SK-N-SH (cell line): ENCODE results near the gene PIMREG. TPM values are rescaled to one million over a fixed set of nuclear protein-coding genes. Genes with fewer than 3 reads are reported as not detected.

ENCODE experiments used
- CTCF ChIA-PET: fragments of 300-600, 350-600 bp; formaldehyde crosslinking; extraction: SDS; loops from one replicate; lab custom pipeline; 2021; lab: Yijun Ruan, JAX
- POLR2A ChIA-PET: fragments of 350-600 bp; sonication (Branson Sonifier 250); formaldehyde crosslinking; extraction: SDS; loops from one replicate; lab custom pipeline; 2020; ENCODE audit warnings: antibody characterized with exemption, inconsistent platforms; lab: Yijun Ruan, JAX
- DNase-seq: peaks from one replicate; pipeline ENCODE4 v3.0.0; 2012
- H2AFZ ChIP-seq: fragments of 200-600 bp; sonication (generic); 2 replicates; pipeline ENCODE4 v1.8.1; 2016; ENCODE audit warnings: antibody characterized with exemption, mild to moderate bottlenecking, low read depth
- H3F3A ChIP-seq: fragments of 200-600 bp; sonication (generic); replicated peaks from 2 replicates; pipeline ENCODE3; 2016; ENCODE audit warnings: antibody characterized with exemption, mild to moderate bottlenecking; ENCODE audit not compliant: insufficient read depth
- H3K27ac ChIP-seq, 2 experiments: fragments of 200-500 bp in 1 of 2; fragments of 200-600 bp in 1 of 2; sonication (Bioruptor generic) in 1 of 2; sonication (generic), shearing (Covaris generic) in 1 of 2; 2 replicates each; pipeline versions ENCODE4 v1.5.1 to v1.6.1; 2014 to 2016; ENCODE audit warnings: low read depth in 2 of 2, inconsistent platforms in 1 of 2, low read length in 1 of 2, mild to moderate bottlenecking in 1 of 2, mixed read lengths in 1 of 2
- H3K27me3 ChIP-seq: fragments of 200-600 bp; sonication (generic), shearing (Covaris generic); 2 replicates; pipeline ENCODE4 v1.6.1; 2016; ENCODE audit warnings: mixed run types; ENCODE audit not compliant: insufficient read depth
- H3K36me3 ChIP-seq, 2 experiments: fragments of 200-500 bp in 1 of 2; fragments of 200-600 bp in 1 of 2; sonication (Bioruptor generic) in 1 of 2; sonication (generic) in 1 of 2; replicated peaks in 1 of 2; 2 replicates each; pipeline versions ENCODE3 to v1.5.1; 2014 to 2016; ENCODE audit warnings: low read length in 1 of 2, mild to moderate bottlenecking in 1 of 2; ENCODE audit not compliant: insufficient read depth in 2 of 2, control insufficient read depth in 1 of 2
- H3K4me1 ChIP-seq, 2 experiments: fragments of 200-500 bp in 1 of 2; fragments of 200-600 bp in 1 of 2; sonication (Bioruptor generic) in 1 of 2; sonication (generic), shearing (Covaris generic) in 1 of 2; 2 replicates each; pipeline versions ENCODE4 v1.5.1 to v1.6.1; 2014 to 2016; ENCODE audit warnings: low read depth in 1 of 2, low read length in 1 of 2, mixed run types in 1 of 2; ENCODE audit not compliant: insufficient read depth in 2 of 2, control insufficient read depth in 1 of 2
- H3K4me2 ChIP-seq: fragments of 200-600 bp; sonication (generic), shearing (Covaris generic); 2 replicates; pipeline ENCODE4 v1.6.1; 2017; ENCODE audit warnings: mixed run types
- H3K4me3 ChIP-seq, 2 experiments: fragments of 200-500 bp in 1 of 2; fragments of 200-600 bp in 1 of 2; sonication (Bioruptor generic) in 1 of 2; sonication (generic), shearing (Covaris generic) in 1 of 2; 2 replicates each; pipeline versions ENCODE4 v1.5.1 to v1.8.1; 2014 to 2016; ENCODE audit warnings: low read depth in 2 of 2, inconsistent platforms in 1 of 2, low read length in 1 of 2, mild to moderate bottlenecking in 1 of 2, mixed read lengths in 1 of 2, moderate library complexity in 1 of 2
- H3K79me2 ChIP-seq: fragments of 200-600 bp; sonication (generic); 2 replicates; pipeline ENCODE4 v1.8.1; 2017; ENCODE audit warnings: mild to moderate bottlenecking; ENCODE audit not compliant: insufficient read depth
- H3K9ac ChIP-seq: fragments of 200-600 bp; sonication (generic); 2 replicates; pipeline ENCODE4 v1.6.1; 2017; ENCODE audit warnings: mixed run types
- H3K9me2 ChIP-seq: fragments of 200-600 bp; sonication (generic); 2 replicates; pipeline ENCODE4 v1.6.1; 2017; ENCODE audit warnings: mixed run types
- H3K9me3 ChIP-seq: fragments of 200-600 bp; sonication (generic); 2 replicates; pipeline ENCODE4 v1.6.1; 2017; ENCODE audit warnings: mixed run types, mild to moderate bottlenecking, moderate library complexity
- H4K20me1 ChIP-seq: fragments of 200-600 bp; sonication (generic); 2 replicates; pipeline ENCODE4 v1.6.1; 2017; ENCODE audit warnings: mild to moderate bottlenecking, mixed run types; ENCODE audit not compliant: insufficient read depth
- EP300 ChIP-seq, 2 experiments: IDR thresholded peaks; 2 replicates each; pipeline versions ENCODE4 v1.4.0 to v1.6.1; 2012; ENCODE audit warnings: borderline replicate concordance in 1 of 2, low read depth in 1 of 2, low read length in 1 of 2
- EZH2phosphoT487 ChIP-seq: fragments of 200-600 bp; sonication (generic); IDR thresholded peaks from 2 replicates; pipeline ENCODE4 v1.6.1; 2017; ENCODE audit warnings: low read depth, mixed run types, mild to moderate bottlenecking, antibody characterized with exemption, moderate library complexity, borderline replicate concordance
- FOSL2 ChIP-seq: IDR thresholded peaks from 2 replicates; pipeline ENCODE4 v1.4.0; 2012; ENCODE audit warnings: low read depth, mild to moderate bottlenecking, moderate library complexity, borderline replicate concordance
- GATA2 ChIP-seq: sonication (generic); formaldehyde crosslinking; IDR thresholded peaks from 2 replicates; pipeline ENCODE4 v1.5.0; 2020; ENCODE audit warnings: mild to moderate bottlenecking, missing genetic modification reagents
- IRF3 ChIP-seq: fragments of 150-350 bp; IDR thresholded peaks from 2 replicates; pipeline ENCODE4 v1.6.1; 2016; ENCODE audit warnings: mild to moderate bottlenecking, low read depth, low read length
- MEF2A ChIP-seq: IDR thresholded peaks from 2 replicates; pipeline ENCODE4 v1.4.0; 2012; ENCODE audit warnings: low read depth, borderline replicate concordance
- NFIC ChIP-seq: IDR thresholded peaks from 2 replicates; pipeline ENCODE4 v1.4.0; 2012; ENCODE audit warnings: borderline replicate concordance
- POLR2AphosphoS5 ChIP-seq: IDR thresholded peaks from 2 replicates; pipeline ENCODE4 v1.6.1; 2012; ENCODE audit warnings: low read depth, low read length
- TAF1 ChIP-seq: IDR thresholded peaks from 2 replicates; pipeline ENCODE4 v1.6.1; 2012; ENCODE audit warnings: low read depth, mild to moderate bottlenecking, low read length, moderate library complexity, borderline replicate concordance
- WGBS: methylation state at CpG from one replicate; pipeline ENCODE4 v1.1.6; 2017; ENCODE audit warnings: low lambda C conversion rate; 5-methylcytosine and 5-hydroxymethylcytosine counted together
- polyA plus RNA-seq, 3 experiments: library from polyadenylated mRNA; depleted of rRNA; stranded (reverse); fragments of >200 nt; gene quantifications; 2 replicates each; pipeline ENCODE4 v1.2.3, GENCODE V29; 2012
- TF ChIP-seq, protein P1 (sequence below): IDR thresholded peaks from 2 replicates; pipeline ENCODE4 v1.4.0; 2012; ENCODE audit warnings: low read depth, borderline replicate concordance

The PIMREG gene
- polyA plus RNA-seq, 1 of the 3 experiments (the other 2 are of a cell fraction): 19.6 TPM

GRCh38 chr17:6476076-6476809 lies 32.0 kb downstream of the PIMREG start:
- Histone ChIP-seq H2AFZ (no peak overlapping the region), H4K20me1 (no peaks in the 10 kb centered on the region), H3K4me3 (no peak overlapping the region), H3K36me3 (no peaks in the 10 kb centered on the region), H3F3A (no peaks in the 10 kb centered on the region), H3K9me3 (no peaks in the 10 kb centered on the region), H3K9ac (no peak overlapping the region), H3K4me1 (peaks cover 5 to 16% of the 10 kb centered on the region in 2 experiments; a peak in 3 of 4 replicates), H3K4me2 (no peak overlapping the region), H3K79me2 (no peaks in the 10 kb centered on the region), H3K27ac (no peak overlapping the region), H3K9me2 (no peaks in the 10 kb centered on the region), H3K27me3 (no peaks in the 10 kb centered on the region)
- ChIA-PET POLR2A (no interaction called here), CTCF (interaction anchor here (1.3 kb wide), 1 partner anchor 129 kb away, joined by 3 read pairs; no protein-coding TSS in a partner anchor)
- no peak for DNase-seq
- no peak for TF ChIP-seq MEF2A
- no peak for TF ChIP-seq EZH2phosphoT487
- TF ChIP-seq, protein P1, sequence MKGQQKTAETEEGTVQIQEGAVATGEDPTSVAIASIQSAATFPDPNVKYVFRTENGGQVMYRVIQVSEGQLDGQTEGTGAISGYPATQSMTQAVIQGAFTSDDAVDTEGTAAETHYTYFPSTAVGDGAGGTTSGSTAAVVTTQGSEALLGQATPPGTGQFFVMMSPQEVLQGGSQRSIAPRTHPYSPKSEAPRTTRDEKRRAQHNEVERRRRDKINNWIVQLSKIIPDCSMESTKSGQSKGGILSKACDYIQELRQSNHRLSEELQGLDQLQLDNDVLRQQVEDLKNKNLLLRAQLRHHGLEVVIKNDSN: no peak
- no peak for TF ChIP-seq POLR2AphosphoS5
- no peak for TF ChIP-seq NFIC
- no peak for TF ChIP-seq IRF3
- no peak for TF ChIP-seq FOSL2
- 63% methylated on average over 8 of the region's 8 CpGs for WGBS

DNA sequence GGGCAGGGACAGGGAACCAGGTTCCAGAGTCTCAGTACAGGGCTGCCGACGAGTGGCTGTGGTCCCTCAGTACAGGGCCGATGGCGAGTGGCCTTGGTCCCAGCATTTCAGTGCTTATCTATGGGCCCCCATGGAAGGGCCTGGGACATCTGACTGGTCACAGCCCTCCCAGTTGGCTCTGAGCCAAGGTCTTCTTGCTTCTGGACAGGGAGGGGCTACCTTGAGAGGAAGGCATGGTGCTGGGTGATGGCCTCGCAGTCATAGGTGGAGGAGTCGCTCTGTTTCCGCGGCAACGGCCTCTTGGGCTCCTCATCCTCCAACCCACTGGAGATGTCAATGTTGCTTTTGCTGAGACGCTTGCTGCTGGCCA lies 32.5 kb downstream of the PIMREG start:
- H3K79me2 ChIP-seq: no peaks in the 10 kb centered on the region
- WGBS: no CpG with 5 or more reads among the region's 10 CpGs
- H3K9ac ChIP-seq: no peak overlapping the region
- peaks cover 0 to 16% of the 10 kb centered on the region in 2 experiments; a peak in 1 of 4 replicates for H3K4me1 ChIP-seq
- no peaks in the 10 kb centered on the region for H4K20me1 ChIP-seq
- H3K9me3 ChIP-seq: no peaks in the 10 kb centered on the region
- no peaks in the 10 kb centered on the region for H3F3A ChIP-seq
- POLR2A ChIA-PET: no interaction called here
- TF ChIP-seq EP300 (IDR thresholded peaks at IDR 0.05; ENCODE audit: borderline replicate concordance in 1 of 2, low read depth in 1 of 2, low read length in 1 of 2): no peak
- no peak for TF ChIP-seq GATA2 (CRISPR knock-in tag)
- TF ChIP-seq TAF1: no peak
- no peaks in the 10 kb centered on the region for H3K9me2 ChIP-seq
- DNase-seq: no peak
- H3K27me3 ChIP-seq: no peaks in the 10 kb centered on the region
- no peak overlapping the region for H3K4me3 ChIP-seq
- H2AFZ ChIP-seq: no peak overlapping the region
- no peaks in the 10 kb centered on the region for H3K36me3 ChIP-seq
- CTCF ChIA-PET: interaction anchor here (1.3 kb wide), 1 partner anchor 128 kb away, joined by 3 read pairs; no protein-coding TSS in a partner anchor
- H3K27ac ChIP-seq: no peak overlapping the region
- H3K4me2 ChIP-seq: no peak overlapping the region
